Kidney epithelial cell (primary cell): ENCODE measurements around the gene KIFC1. TPM values are rescaled to one million over a fixed set of nuclear protein-coding genes. Genes with fewer than 3 reads are reported as not detected.

Experiments used
- DNase-seq: peaks from one replicate; pipeline ENCODE4 v3.0.0-alpha.2; 2010; ENCODE audit warnings: low read depth
- H3K27me3 ChIP-seq: 2 replicates; pipeline ENCODE4 v1.6.0; 2011; ENCODE audit warnings: low read length; ENCODE audit not compliant: control insufficient read depth, insufficient read depth
- H3K36me3 ChIP-seq: 2 replicates; pipeline ENCODE4 v1.5.1; 2011; ENCODE audit warnings: low read length; ENCODE audit not compliant: control insufficient read depth, insufficient read depth
- H3K4me3 ChIP-seq: 2 replicates; pipeline ENCODE4 v1.5.1; 2011; ENCODE audit warnings: low read depth, mild to moderate bottlenecking, control low read depth, low read length
- CTCF ChIP-seq: IDR thresholded peaks from 2 replicates; pipeline ENCODE4 v1.5.1; 2011; ENCODE audit warnings: mild to moderate bottlenecking, moderate library complexity, low read length, control low read depth, inconsistent platforms; ENCODE audit not compliant: insufficient read depth, poor library complexity, severe bottlenecking
- total RNA-seq: library from RNA; depleted of rRNA; stranded (reverse); fragments of >200 nt; gene quantifications from 2 replicates; pipeline ENCODE4 v1.2.3, GENCODE V29; 2015

KIFC1 gene
- total RNA-seq, 1 donor from 2014 or later, result 8.4 TPM

- Histone ChIP-seq H3K27me3 (no peaks in the 10 kb centered on the region), H3K4me3 (no peak overlapping the region), H3K36me3 (peaks cover 2% of the 10 kb centered on the region)
- DNase-seq, result no peak
- TF ChIP-seq CTCF, result no peak
These were observed 50.7 kb downstream of the KIFC1 start for GRCh38 chr6:33442283-33442682.

- Histone ChIP-seq H3K4me3 (no peak overlapping the region), H3K27me3 (no peaks in the 10 kb centered on the region), H3K36me3 (peaks cover 4% of the 10 kb centered on the region)
- no peak for DNase-seq
- TF ChIP-seq CTCF, result no peak
These were observed 51.4 kb downstream of the KIFC1 start for GRCh38 chr6:33443025-33443424.

GRCh38 chr6:33443619-33444504 lies 52.2 kb downstream of the KIFC1 start:
- no peak overlapping the region for H3K4me3 ChIP-seq
- TF ChIP-seq CTCF, result no peak
- no peak for DNase-seq
- H3K27me3 ChIP-seq, result no peaks in the 10 kb centered on the region
- H3K36me3 ChIP-seq, result peaks cover 3% of the 10 kb centered on the region

- TF ChIP-seq CTCF, result no peak
- Histone ChIP-seq H3K36me3 (peaks cover 3% of the 10 kb centered on the region), H3K4me3 (no peak overlapping the region), H3K27me3 (no peaks in the 10 kb centered on the region)
- DNase-seq, result no peak
These were observed 53.5 kb downstream of the KIFC1 start for GRCh38 chr6:33445119-33445603.

- TF ChIP-seq CTCF, result no peak
- Histone ChIP-seq H3K27me3 (no peaks in the 10 kb centered on the region), H3K36me3 (peaks cover 3% of the 10 kb centered on the region), H3K4me3 (no peak overlapping the region)
- DNase-seq, result no peak
These were observed 54.7 kb downstream of the KIFC1 start for GRCh38 chr6:33446356-33446755.

- no peak for DNase-seq
- peaks cover 1% of the 10 kb centered on the region for H3K36me3 ChIP-seq
- no peak overlapping the region for H3K4me3 ChIP-seq
- TF ChIP-seq CTCF, result no peak
- no peaks in the 10 kb centered on the region for H3K27me3 ChIP-seq
These were observed 58.8 kb downstream of the KIFC1 start for GRCh38 chr6:33450434-33450833.
